HG02798 (cell line): ENCODE results near the gene EIF3L.

Experiments used
- ATAC-seq: cut with Tn5 transposase; IDR thresholded peaks from one replicate; pipeline ENCODE4 v1.9.1; 2021; ENCODE audit warnings: mild to moderate bottlenecking; ENCODE audit not compliant: unreplicated experiment, poor library complexity

EIF3L gene

GRCh38 chr22:37816543-37817180, 32.6 kb upstream of the EIF3L start:
- no peak for ATAC-seq

GRCh38 chr22:37817705-37818408, 31.4 kb upstream of the EIF3L start:
- peak; percentile 66 for ATAC-seq

- no peak for ATAC-seq
Measured at GRCh38 chr22:37818409-37819104, 30.7 kb upstream of the EIF3L start.

- ATAC-seq, result no peak
Measured at GRCh38 chr22:37819105-37819433, 30.1 kb upstream of the EIF3L start.

- ATAC-seq, result no peak
Measured at GRCh38 chr22:37820350-37820749, 28.9 kb upstream of the EIF3L start.

- ATAC-seq, result no peak
Measured at GRCh38 chr22:37822079-37822833, 27.0 kb upstream of the EIF3L start.

- ATAC-seq, result no peak
Measured at GRCh38 chr22:37823134-37823985, 25.9 kb upstream of the EIF3L start, which contains the start of gene GALR3. TSS of gene GALR3 (plus strand) at chr22:37823382. CDS start at chr22:37823407, 25 bp downstream.

- ATAC-seq, result no peak
Measured at GRCh38 chr22:37824674-37825641, 24.3 kb upstream of the EIF3L start.

- no peak for ATAC-seq
Measured at GRCh38 chr22:37827056-37827455, 22.2 kb upstream of the EIF3L start.

GRCh38 chr22:37830093-37830842, 19.0 kb upstream of the EIF3L start:
- ATAC-seq, result no peak

GRCh38 chr22:37831472-37831871, 17.7 kb upstream of the EIF3L start:
- no peak for ATAC-seq

- no peak for ATAC-seq
Measured at GRCh38 chr22:37832022-37832857, 17.0 kb upstream of the EIF3L start.

- ATAC-seq, result no peak
Measured at GRCh38 chr22:37842015-37842793, 7.0 kb upstream of the EIF3L start.

- ATAC-seq, result peak; percentile 40
Measured at GRCh38 chr22:37843741-37844089, 5.5 kb upstream of the EIF3L start.

- no peak for ATAC-seq
Measured at GRCh38 chr22:37844904-37845329, 4.3 kb upstream of the EIF3L start.

- ATAC-seq, result no peak
Measured at GRCh38 chr22:37846433-37846832, 2.8 kb upstream of the EIF3L start.
